ENCODE results near the gene ST7. TPM values are rescaled to one million over a fixed set of nuclear protein-coding genes. Genes with fewer than 3 reads are reported as not detected.

ST7 gene
- total RNA-seq, 1 experiment from 2014 or later, result 12.4 TPM

GRCh38 chr7:117117172-117117571 is 163.9 kb downstream of the ST7 start:
- ChIA-PET CTCF (interaction anchor here (1.4 kb wide), 1 partner anchor 7 kb away, joined by 4 read pairs; no protein-coding TSS in a partner anchor), POLR2A (no interaction called here)
- DNase-seq (ENCODE audit: low spot score) (no peak), ATAC-seq (no peak)
- Mint-ChIP-seq H3K9me3 (no peaks in the 10 kb centered on the region), H3K27me3 (ENCODE audit: low read depth) (no peaks in the 10 kb centered on the region), H3K4me1 (peaks cover 40% of the 10 kb centered on the region), H3K4me3 (no peak overlapping the region), H3K27ac (no peak overlapping the region), H3K36me3 (no peaks in the 10 kb centered on the region)
- TF ChIP-seq MAX (CRISPR knock-in tag; IDR thresholded peaks at IDR 0.05) (no peak), PREB (CRISPR knock-in tag; IDR thresholded peaks at IDR 0.05; ENCODE audit: borderline replicate concordance) (no peak), OVOL2 (CRISPR knock-in tag; IDR thresholded peaks at IDR 0.05; ENCODE audit: borderline replicate concordance) (no peak), JAZF1 (CRISPR knock-in tag; IDR thresholded peaks at IDR 0.05) (no peak), ELF4 (CRISPR knock-in tag; IDR thresholded peaks at IDR 0.05; ENCODE audit: low read depth) (no peak), ZNF121 (CRISPR knock-in tag; IDR thresholded peaks at IDR 0.05) (no peak), NR3C1 (CRISPR knock-in tag; conservative IDR thresholded peaks at IDR 0.05; ENCODE audit: low read depth) (no peak), TEAD1 (CRISPR knock-in tag; IDR thresholded peaks at IDR 0.05) (no peak), ZNF317 (CRISPR knock-in tag; IDR thresholded peaks at IDR 0.05; ENCODE audit: borderline replicate concordance, low read depth) (no peak), TP53 (CRISPR knock-in tag; IDR thresholded peaks at IDR 0.05) (no peak), ZNF219 (CRISPR knock-in tag; IDR thresholded peaks at IDR 0.05; ENCODE audit: borderline replicate concordance) (no peak), IRF1 (CRISPR knock-in tag; IDR thresholded peaks at IDR 0.05) (no peak)
- TF ChIP-seq, protein P1, sequence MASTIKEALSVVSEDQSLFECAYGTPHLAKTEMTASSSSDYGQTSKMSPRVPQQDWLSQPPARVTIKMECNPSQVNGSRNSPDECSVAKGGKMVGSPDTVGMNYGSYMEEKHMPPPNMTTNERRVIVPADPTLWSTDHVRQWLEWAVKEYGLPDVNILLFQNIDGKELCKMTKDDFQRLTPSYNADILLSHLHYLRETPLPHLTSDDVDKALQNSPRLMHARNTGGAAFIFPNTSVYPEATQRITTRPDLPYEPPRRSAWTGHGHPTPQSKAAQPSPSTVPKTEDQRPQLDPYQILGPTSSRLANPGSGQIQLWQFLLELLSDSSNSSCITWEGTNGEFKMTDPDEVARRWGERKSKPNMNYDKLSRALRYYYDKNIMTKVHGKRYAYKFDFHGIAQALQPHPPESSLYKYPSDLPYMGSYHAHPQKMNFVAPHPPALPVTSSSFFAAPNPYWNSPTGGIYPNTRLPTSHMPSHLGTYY (CRISPR knock-in tag; IDR thresholded peaks at IDR 0.05), result no peak
- TF ChIP-seq, protein P2, sequence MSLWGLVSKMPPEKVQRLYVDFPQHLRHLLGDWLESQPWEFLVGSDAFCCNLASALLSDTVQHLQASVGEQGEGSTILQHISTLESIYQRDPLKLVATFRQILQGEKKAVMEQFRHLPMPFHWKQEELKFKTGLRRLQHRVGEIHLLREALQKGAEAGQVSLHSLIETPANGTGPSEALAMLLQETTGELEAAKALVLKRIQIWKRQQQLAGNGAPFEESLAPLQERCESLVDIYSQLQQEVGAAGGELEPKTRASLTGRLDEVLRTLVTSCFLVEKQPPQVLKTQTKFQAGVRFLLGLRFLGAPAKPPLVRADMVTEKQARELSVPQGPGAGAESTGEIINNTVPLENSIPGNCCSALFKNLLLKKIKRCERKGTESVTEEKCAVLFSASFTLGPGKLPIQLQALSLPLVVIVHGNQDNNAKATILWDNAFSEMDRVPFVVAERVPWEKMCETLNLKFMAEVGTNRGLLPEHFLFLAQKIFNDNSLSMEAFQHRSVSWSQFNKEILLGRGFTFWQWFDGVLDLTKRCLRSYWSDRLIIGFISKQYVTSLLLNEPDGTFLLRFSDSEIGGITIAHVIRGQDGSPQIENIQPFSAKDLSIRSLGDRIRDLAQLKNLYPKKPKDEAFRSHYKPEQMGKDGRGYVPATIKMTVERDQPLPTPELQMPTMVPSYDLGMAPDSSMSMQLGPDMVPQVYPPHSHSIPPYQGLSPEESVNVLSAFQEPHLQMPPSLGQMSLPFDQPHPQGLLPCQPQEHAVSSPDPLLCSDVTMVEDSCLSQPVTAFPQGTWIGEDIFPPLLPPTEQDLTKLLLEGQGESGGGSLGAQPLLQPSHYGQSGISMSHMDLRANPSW (CRISPR knock-in tag; conservative IDR thresholded peaks at IDR 0.05; ENCODE audit: low read depth), result no peak

DNA sequence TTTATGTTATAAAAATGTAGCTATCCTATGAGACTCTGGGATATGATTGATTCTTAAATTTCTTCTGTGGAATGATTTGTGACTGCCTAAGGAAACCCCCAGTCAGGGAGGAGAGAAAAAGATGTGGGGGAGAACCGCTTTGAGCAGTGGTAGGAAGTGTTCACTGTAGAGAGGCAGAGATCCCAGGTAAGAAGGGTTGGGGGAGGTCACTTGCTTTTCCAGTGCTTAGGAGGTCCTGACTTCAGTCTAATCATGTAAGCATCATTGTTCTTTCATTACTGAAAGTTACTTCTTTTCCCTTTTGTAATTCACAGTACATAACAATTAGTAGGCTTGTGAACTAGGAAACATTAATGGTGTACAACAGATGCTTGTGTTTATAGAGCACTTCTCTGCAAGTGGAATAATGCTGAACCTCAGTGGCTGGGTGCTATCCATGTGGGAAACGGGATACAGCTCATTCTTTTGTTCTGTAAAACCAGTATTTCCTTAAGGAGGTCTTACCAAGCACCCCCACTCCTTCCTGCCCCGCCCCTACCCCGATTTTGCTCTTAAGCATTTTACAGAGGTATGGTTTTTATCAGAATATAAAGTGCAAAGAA is 165.4 kb downstream of the ST7 start:
- ATAC-seq (peak; percentile 94), DNase-seq (ENCODE audit: low spot score) (no peak)
- Mint-ChIP-seq H3K27me3 (ENCODE audit: low read depth) (no peaks in the 10 kb centered on the region), H3K4me3 (peak overlapping the region; percentile 20; the same call in 1 of the 2 replicates), H3K27ac (peak overlapping the region; percentile 78), H3K36me3 (no peaks in the 10 kb centered on the region), H3K9me3 (no peaks in the 10 kb centered on the region), H3K4me1 (peaks cover 30% of the 10 kb centered on the region)
- TF ChIP-seq ATF1 (CRISPR knock-in tag; IDR thresholded peaks at IDR 0.05), result no peak
- TF ChIP-seq, protein P3, sequence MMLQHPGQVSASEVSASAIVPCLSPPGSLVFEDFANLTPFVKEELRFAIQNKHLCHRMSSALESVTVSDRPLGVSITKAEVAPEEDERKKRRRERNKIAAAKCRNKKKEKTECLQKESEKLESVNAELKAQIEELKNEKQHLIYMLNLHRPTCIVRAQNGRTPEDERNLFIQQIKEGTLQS (CRISPR knock-in tag; conservative IDR thresholded peaks at IDR 0.05), result no peak
- TF ChIP-seq SP1 (CRISPR knock-in tag; conservative IDR thresholded peaks at IDR 0.05), result no peak
- TF ChIP-seq ARID4B (CRISPR knock-in tag; IDR thresholded peaks at IDR 0.05; ENCODE audit: borderline replicate concordance), result no peak
- no peak for TF ChIP-seq FOXJ3 (CRISPR knock-in tag; IDR thresholded peaks at IDR 0.05; ENCODE audit: borderline replicate concordance)
- no peak for TF ChIP-seq CTCF (IDR thresholded peaks at IDR 0.05)
- TF ChIP-seq KAT7 (CRISPR knock-in tag; IDR thresholded peaks at IDR 0.05; ENCODE audit: borderline replicate concordance), result no peak
- no peak for TF ChIP-seq ZNF263 (CRISPR knock-in tag; IDR thresholded peaks at IDR 0.05; ENCODE audit: low read depth)
- ChIA-PET POLR2A (interaction anchor here (0.6 kb wide), 1 partner anchor 13 kb away, joined by 3 read pairs; no protein-coding TSS in a partner anchor), CTCF (interaction anchor here (0.6 to 2.8 kb wide), 20 partner anchors 9 to 525 kb away, joined by 3 to 28 read pairs (median 4); partner anchors contain the start of gene ST7)

Measured in WTC11 (cell line).